Measurements from ENCODE around the gene ATAD1.

DNA sequence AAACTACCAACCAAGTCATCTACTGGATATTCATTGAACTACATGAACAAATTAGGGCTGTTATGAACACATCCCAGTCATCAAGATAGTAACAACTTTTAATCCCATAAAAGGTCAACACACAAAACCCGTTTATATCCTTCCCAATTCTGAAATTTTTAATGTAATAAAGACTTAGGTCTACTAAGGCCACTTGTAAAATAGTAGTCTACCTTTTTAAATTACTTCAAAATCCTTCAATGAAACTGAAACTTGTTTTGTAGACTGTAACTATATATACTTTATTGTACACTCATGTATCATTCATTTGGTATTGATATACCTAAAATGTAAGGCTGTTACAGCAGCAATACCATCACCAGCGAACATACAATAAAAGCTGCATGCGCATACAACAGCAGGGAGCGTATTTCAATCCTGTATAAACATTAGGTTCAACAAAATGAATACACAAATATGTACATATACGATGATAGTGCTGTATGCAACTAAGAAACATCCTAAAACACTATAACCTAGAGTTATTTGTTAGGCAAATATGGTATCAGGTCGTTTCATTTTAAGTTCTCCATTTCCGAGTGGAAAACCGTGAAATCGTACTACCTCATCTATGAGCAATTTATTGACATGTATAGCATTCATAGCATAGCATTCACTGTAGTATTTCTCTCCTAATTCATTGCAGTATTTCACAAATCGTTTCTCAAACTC lies 973 bp downstream of the ATAD1 start:
- TF ChIP-seq MED1 (CRISPR knock-in tag; IDR thresholded peaks at IDR 0.05; ENCODE audit: borderline replicate concordance) (no peak), GABPB2 (CRISPR knock-in tag; conservative IDR thresholded peaks at IDR 0.05) (no peak), MYC (IDR thresholded peaks at IDR 0.05; ENCODE audit: low read depth, low read length) (no peak), MYC (CRISPR knock-in tag; IDR thresholded peaks at IDR 0.05; ENCODE audit: borderline replicate concordance, low read depth) (no peak), ZNF830 (CRISPR knock-in tag; IDR thresholded peaks at IDR 0.05) (no peak), ZNF24 (IDR thresholded peaks at IDR 0.05) (no peak), ELF1 (tag; IDR thresholded peaks at IDR 0.05) (no peak), POLR2AphosphoS5 (IDR thresholded peaks at IDR 0.05; ENCODE audit: control insufficient read depth, insufficient read depth, low read depth, low read length) (no peak), LARP7 (IDR thresholded peaks at IDR 0.05) (no peak), ZNF280B (CRISPR knock-in tag; IDR thresholded peaks at IDR 0.05) (no peak), ETV6 (IDR thresholded peaks at IDR 0.05; ENCODE audit: borderline replicate concordance in 1 of 2, low read depth in 2 of 2, low read length in 1 of 2) (no peak), ETV6 (CRISPR knock-in tag; IDR thresholded peaks at IDR 0.05; ENCODE audit: borderline replicate concordance) (no peak), NFIX (CRISPR knock-in tag; IDR thresholded peaks at IDR 0.05; ENCODE audit: low read depth) (no peak)
- TF ChIP-seq, protein P1, sequence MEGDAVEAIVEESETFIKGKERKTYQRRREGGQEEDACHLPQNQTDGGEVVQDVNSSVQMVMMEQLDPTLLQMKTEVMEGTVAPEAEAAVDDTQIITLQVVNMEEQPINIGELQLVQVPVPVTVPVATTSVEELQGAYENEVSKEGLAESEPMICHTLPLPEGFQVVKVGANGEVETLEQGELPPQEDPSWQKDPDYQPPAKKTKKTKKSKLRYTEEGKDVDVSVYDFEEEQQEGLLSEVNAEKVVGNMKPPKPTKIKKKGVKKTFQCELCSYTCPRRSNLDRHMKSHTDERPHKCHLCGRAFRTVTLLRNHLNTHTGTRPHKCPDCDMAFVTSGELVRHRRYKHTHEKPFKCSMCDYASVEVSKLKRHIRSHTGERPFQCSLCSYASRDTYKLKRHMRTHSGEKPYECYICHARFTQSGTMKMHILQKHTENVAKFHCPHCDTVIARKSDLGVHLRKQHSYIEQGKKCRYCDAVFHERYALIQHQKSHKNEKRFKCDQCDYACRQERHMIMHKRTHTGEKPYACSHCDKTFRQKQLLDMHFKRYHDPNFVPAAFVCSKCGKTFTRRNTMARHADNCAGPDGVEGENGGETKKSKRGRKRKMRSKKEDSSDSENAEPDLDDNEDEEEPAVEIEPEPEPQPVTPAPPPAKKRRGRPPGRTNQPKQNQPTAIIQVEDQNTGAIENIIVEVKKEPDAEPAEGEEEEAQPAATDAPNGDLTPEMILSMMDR (IDR thresholded peaks at IDR 0.05 in 2 of 3, conservative IDR thresholded peaks at IDR 0.05 in 1 of 3; ENCODE audit: insufficient read depth in 2 of 3, low read depth in 1 of 3, low read length in 3 of 3), result no peak
- TF ChIP-seq, protein P2, sequence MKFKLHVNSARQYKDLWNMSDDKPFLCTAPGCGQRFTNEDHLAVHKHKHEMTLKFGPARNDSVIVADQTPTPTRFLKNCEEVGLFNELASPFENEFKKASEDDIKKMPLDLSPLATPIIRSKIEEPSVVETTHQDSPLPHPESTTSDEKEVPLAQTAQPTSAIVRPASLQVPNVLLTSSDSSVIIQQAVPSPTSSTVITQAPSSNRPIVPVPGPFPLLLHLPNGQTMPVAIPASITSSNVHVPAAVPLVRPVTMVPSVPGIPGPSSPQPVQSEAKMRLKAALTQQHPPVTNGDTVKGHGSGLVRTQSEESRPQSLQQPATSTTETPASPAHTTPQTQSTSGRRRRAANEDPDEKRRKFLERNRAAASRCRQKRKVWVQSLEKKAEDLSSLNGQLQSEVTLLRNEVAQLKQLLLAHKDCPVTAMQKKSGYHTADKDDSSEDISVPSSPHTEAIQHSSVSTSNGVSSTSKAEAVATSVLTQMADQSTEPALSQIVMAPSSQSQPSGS (CRISPR knock-in tag; IDR thresholded peaks at IDR 0.05), result no peak
